GM12873 (cell line): ENCODE results near the gene GIMAP1.

Experiments used
- TF ChIP-seq, protein P1 (sequence below): IDR thresholded peaks from 2 replicates; pipeline ENCODE4 v1.5.1; 2012; ENCODE audit warnings: low read depth, mild to moderate bottlenecking, moderate library complexity, low read length, control low read depth; ENCODE audit not compliant: insufficient read depth; ENCODE audit errors: missing control alignments

GIMAP1 gene

DNA sequence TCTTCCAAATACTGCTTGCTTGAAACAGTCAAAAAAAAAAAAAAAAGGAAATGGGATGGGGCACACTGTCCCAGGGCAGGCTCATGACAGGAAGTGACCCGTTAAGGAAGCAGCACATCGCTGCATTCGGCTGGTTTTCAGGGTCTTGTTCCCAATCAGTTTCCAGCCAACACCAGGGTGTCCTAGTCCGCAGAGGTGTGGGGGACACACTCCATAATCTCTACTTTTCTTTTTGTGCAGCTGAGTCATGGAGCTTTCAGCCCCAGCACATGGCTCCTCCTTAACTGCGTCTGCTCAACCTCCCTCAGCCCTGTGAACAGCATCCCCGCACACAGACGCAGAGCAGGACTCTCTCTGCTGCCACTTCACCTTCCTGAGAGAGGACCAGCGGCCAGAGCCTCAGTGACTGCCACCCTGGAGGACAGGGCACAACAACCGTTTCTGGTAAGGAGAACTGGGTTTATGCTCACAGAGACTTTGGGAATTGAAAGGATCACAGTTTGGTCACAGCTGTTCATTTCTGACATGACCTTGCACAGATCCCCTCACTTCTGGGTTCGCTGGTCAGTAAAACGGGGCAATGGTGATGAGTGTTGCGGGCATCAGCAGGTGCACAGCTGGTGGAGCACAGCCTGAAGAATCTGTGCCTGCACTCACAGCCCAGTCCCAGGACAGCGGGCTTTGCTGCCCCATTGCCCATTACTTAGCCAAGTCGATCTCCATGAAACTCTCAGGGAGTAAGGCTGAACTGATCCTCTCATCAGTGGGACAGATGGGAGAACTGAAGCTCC lies 21.0 kb downstream of the GIMAP1 start, which contains the start of gene GIMAP5:
TSS of gene GIMAP5 (plus strand) at position 154 of the 791 bp plus-strand sequence. CDS start 3,467 bp downstream, outside the sequence.
- TF ChIP-seq, protein P1, sequence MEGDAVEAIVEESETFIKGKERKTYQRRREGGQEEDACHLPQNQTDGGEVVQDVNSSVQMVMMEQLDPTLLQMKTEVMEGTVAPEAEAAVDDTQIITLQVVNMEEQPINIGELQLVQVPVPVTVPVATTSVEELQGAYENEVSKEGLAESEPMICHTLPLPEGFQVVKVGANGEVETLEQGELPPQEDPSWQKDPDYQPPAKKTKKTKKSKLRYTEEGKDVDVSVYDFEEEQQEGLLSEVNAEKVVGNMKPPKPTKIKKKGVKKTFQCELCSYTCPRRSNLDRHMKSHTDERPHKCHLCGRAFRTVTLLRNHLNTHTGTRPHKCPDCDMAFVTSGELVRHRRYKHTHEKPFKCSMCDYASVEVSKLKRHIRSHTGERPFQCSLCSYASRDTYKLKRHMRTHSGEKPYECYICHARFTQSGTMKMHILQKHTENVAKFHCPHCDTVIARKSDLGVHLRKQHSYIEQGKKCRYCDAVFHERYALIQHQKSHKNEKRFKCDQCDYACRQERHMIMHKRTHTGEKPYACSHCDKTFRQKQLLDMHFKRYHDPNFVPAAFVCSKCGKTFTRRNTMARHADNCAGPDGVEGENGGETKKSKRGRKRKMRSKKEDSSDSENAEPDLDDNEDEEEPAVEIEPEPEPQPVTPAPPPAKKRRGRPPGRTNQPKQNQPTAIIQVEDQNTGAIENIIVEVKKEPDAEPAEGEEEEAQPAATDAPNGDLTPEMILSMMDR, result no peak

DNA sequence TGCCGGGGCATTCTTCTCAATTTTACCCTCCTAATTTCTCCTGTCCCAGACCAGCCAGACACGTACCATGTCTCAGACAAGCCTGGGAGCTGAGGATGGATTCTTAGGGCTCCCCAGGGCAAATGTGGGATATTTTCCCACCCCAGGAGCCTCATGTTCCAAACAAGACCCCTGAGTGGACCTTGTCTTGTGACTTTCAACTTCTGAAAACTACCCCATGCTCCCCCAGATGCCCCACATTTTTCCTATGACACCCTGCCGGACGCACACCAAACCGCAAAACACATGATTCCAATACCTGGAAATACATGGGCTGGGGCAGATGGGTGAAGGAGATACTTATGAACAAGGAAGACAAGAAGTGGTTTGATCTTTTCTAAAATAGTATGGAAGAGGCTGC lies 21.7 kb downstream of the GIMAP1 start:
- TF ChIP-seq, protein P1, result no peak

DNA sequence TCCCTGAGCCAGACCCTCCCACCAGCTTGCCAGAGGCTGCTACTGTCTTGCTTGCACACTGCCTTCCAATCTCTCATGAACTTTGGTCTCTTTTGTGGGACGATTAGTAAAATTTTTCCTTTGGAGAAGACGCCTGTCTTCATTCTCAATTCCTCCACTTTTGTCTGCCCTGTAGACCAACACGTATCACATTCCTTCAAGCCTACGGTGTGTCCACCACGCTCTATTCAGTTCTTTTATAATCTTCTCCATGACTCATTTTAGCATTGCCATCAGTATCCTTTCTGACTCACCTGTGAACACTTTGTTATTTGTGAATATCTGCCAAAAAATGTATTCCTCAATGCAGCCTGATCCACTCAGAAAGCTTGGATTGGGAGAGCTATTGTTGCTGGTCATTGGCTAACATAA lies 22.2 kb downstream of the GIMAP1 start:
- TF ChIP-seq, protein P1, result no peak

DNA sequence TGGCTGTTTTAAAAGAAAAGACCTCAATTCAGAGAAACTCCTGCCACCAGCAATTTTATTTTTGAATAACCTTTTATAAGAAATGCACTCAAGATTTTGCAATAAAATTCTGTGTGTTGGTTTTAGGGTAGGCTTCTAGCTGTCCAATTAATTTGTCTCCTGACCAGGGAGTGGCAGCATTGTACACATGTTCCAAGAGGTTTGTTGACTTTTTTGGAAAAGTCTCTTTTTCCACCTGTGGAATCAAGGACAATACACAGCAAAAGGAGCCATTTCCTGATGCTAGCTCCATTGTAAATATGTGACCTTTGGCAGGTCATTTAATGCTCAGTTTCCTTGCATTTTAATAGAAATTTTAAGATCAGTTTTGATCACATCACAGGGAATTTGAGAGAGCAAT lies 22.6 kb downstream of the GIMAP1 start:
- TF ChIP-seq, protein P1, result peak; percentile 20

DNA sequence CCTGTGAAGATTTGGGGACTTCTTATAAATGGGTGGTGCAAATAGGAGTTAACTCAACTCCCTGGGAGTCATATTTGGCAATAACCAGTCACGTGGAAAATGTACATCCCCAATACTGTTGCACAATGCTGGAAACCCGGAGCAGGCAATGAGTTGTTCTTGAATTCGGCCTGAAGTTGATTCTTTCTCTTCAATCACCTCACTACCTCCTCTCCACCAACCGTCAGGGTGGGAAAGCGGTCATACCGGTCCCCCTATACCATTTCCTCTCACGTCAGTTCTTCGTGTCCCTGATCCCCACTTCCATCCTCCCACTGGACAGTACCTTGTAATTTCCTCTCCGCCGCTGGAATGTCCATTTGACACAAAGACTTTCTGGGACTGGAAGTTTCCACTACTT lies 23.6 kb downstream of the GIMAP1 start:
- TF ChIP-seq, protein P1, result no peak

DNA sequence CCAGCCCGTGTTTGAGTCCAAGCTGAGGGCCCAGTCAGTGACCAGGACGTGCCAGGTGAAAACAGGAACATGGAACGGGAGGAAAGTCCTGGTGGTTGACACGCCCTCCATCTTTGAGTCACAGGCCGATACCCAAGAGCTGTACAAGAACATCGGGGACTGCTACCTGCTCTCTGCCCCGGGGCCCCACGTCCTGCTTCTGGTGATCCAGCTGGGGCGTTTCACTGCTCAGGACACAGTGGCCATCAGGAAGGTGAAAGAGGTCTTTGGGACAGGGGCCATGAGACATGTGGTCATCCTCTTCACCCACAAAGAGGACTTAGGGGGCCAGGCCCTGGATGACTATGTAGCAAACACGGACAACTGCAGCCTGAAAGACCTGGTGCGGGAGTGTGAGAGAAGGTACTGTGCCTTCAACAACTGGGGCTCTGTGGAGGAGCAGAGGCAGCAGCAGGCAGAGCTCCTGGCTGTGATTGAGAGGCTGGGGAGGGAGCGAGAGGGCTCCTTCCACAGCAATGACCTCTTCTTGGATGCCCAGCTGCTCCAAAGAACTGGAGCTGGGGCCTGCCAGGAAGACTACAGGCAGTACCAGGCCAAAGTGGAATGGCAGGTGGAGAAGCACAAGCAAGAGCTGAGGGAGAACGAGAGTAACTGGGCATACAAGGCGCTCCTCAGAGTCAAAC lies 26.0 kb downstream of the GIMAP1 start:
- TF ChIP-seq, protein P1, result no peak

DNA sequence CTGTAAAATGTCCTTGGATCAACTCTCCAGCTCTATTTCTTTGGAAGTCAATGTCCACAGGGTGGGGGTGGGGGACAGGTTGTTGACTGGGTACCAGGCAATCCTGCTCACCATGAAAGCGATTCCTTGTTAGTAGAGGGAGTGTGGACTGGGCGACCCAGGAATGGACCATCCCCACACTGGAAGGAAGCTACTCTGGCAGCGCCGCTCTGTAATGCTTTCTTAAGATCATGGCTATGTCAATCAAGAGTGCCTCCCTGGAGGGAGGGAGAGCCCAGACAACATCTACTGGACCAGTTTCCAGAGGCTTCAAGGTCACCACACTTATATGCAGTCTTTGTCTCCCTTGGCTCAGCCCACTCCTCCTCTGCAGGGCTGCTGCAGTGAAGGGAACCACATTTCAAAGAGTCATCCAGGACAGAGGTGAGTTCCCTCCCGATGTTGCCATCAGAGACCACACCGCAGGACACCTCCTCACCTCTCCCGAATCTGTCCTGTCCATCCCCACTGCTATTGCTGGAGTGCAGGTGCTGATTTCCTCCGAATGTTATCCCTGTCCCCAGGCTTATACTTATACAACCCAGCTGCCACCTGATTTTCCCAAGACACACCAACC lies 27.7 kb downstream of the GIMAP1 start:
- TF ChIP-seq, protein P1, result no peak
